ENCODE measurements around the gene FAM135A. TPM values are rescaled to one million over a fixed set of nuclear protein-coding genes. Genes with fewer than 3 reads are reported as not detected.

FAM135A gene
- total RNA-seq, 1 experiment from 2014 or later: 16.0 TPM

DNA sequence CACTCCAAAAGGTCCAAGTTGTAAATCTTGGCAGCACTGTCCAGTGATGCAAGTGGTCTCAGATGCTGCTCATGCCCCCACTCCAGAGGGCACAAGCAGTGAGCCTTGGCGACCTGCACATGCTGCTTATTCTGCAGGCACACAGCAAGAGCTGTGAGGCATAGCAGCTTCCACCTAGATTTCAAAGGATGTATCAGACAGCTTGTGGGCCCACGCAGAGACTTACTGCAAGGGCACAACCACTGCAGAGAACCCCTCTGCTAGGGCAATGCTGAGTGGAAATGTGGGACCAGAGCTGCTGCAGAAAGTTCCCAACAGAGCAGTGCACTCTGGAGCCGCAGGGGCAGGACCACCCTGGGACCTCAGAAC is 179.8 kb downstream of the FAM135A start:
- no TSS peak for BruUV-seq (replicated peaks)
- Histone ChIP-seq H3F3A (ENCODE audit: insufficient read depth, low read depth) (no peaks in the 10 kb centered on the region), H2AFZ (no peak overlapping the region), H3K4me2 (no peak overlapping the region), H4K20me1 (ENCODE audit: insufficient read depth) (no peaks in the 10 kb centered on the region; the same call in 1 of the 2 replicates), H3K79me2 (ENCODE audit: low read depth) (no peaks in the 10 kb centered on the region), H3K4me3 (no peak overlapping the region), H3K4me1 (replicated peaks; ENCODE audit: insufficient read depth) (no peaks in the 10 kb centered on the region), H3K27ac (no peak overlapping the region), H3K9me2 (ENCODE audit: insufficient read depth) (no peaks in the 10 kb centered on the region), H3K27me3 (ENCODE audit: insufficient read depth, low read depth) (no peaks in the 10 kb centered on the region), H3K36me3 (ENCODE audit: low read depth) (no peaks in the 10 kb centered on the region), H3K9me3 (ENCODE audit: insufficient read depth, low read depth) (no peaks in the 10 kb centered on the region)
- DNase-seq: no peak
- CTCF ChIA-PET: no interaction called here
- intact Hi-C loops (cut with micrococcal nuclease; ENCODE audit: unreplicated experiment): no loop called here
- no peak for TF ChIP-seq EZH2 (IDR thresholded peaks at IDR 0.05; ENCODE audit: low read depth)
- TF ChIP-seq, protein P1, sequence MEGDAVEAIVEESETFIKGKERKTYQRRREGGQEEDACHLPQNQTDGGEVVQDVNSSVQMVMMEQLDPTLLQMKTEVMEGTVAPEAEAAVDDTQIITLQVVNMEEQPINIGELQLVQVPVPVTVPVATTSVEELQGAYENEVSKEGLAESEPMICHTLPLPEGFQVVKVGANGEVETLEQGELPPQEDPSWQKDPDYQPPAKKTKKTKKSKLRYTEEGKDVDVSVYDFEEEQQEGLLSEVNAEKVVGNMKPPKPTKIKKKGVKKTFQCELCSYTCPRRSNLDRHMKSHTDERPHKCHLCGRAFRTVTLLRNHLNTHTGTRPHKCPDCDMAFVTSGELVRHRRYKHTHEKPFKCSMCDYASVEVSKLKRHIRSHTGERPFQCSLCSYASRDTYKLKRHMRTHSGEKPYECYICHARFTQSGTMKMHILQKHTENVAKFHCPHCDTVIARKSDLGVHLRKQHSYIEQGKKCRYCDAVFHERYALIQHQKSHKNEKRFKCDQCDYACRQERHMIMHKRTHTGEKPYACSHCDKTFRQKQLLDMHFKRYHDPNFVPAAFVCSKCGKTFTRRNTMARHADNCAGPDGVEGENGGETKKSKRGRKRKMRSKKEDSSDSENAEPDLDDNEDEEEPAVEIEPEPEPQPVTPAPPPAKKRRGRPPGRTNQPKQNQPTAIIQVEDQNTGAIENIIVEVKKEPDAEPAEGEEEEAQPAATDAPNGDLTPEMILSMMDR (conservative IDR thresholded peaks at IDR 0.05): no peak
- POLR2A ChIA-PET (ENCODE audit: unreplicated experiment): no interaction called here

DNA sequence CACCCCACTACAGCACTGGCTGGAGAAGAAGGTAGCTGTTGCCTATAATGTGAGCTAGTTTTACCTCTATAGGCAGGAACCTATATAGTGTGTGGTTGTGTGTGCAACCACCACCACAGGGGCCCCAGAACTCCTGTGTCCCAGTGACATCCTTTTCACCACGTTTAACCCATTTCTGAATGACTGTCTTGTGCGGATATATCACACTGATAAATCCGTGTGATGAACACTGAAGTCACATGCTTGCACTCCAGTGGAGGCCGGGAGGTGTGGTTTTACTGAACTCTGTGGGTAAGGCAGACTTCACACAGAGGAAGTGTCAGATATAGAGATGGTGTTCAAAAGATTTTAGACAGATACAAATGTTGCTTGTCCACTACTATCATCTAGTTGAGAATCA is 185.9 kb downstream of the FAM135A start:
- TF ChIP-seq EZH2 (IDR thresholded peaks at IDR 0.05; ENCODE audit: low read depth): no peak
- TF ChIP-seq, protein P1 (conservative IDR thresholded peaks at IDR 0.05): no peak
- no peaks in the 10 kb centered on the region for H3K79me2 ChIP-seq (ENCODE audit: low read depth)
- no peak for DNase-seq
- no TSS peak for BruUV-seq (replicated peaks)
- H3K27ac ChIP-seq: no peak overlapping the region
- no peaks in the 10 kb centered on the region for H3K36me3 ChIP-seq (ENCODE audit: low read depth)
- no peaks in the 10 kb centered on the region for H3F3A ChIP-seq (ENCODE audit: insufficient read depth, low read depth)
- H3K9me3 ChIP-seq (ENCODE audit: insufficient read depth, low read depth): no peaks in the 10 kb centered on the region
- no peaks in the 10 kb centered on the region; the same call in 1 of the 2 replicates for H4K20me1 ChIP-seq (ENCODE audit: insufficient read depth)
- ChIA-PET CTCF (interaction anchor here (0.7 kb wide), 1 partner anchor 118 kb away, joined by 8 read pairs; no protein-coding TSS in a partner anchor), POLR2A (ENCODE audit: unreplicated experiment) (no interaction called here)
- no peak overlapping the region for H2AFZ ChIP-seq
- H3K4me3 ChIP-seq: no peak overlapping the region
- intact Hi-C loops (cut with micrococcal nuclease; ENCODE audit: unreplicated experiment): no loop called here
- no peaks in the 10 kb centered on the region for H3K27me3 ChIP-seq (ENCODE audit: insufficient read depth, low read depth)
- no peaks in the 10 kb centered on the region for H3K4me1 ChIP-seq (replicated peaks; ENCODE audit: insufficient read depth)
- no peak overlapping the region for H3K4me2 ChIP-seq
- H3K9me2 ChIP-seq (ENCODE audit: insufficient read depth): no peaks in the 10 kb centered on the region; the same call in 1 of the 2 replicates

DNA sequence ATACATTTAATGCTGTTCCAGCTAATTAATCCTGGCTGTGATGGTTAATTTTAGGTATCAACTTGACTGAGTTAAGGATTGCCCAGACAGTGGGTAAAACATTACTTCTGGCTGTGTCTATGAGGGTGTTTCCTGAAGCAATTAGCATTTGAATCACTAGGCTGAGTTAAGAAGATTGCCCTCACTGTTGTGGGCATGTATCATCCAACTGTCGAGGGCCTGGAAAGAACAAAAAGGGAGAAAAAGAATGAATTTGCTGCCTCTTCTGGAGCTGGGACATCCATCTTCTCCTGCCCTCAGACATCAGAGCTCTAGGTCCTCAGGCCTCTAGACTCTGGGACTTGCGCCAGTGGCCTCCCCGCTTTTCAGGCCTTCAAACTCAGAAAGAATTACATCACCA is 187.7 kb downstream of the FAM135A start:
- no peaks in the 10 kb centered on the region for H3F3A ChIP-seq (ENCODE audit: insufficient read depth, low read depth)
- BruUV-seq (replicated peaks): no TSS peak
- H4K20me1 ChIP-seq (ENCODE audit: insufficient read depth): no peaks in the 10 kb centered on the region; the same call in 1 of the 2 replicates
- TF ChIP-seq, protein P1 (conservative IDR thresholded peaks at IDR 0.05): no peak
- TF ChIP-seq EZH2 (IDR thresholded peaks at IDR 0.05; ENCODE audit: low read depth): no peak
- H3K4me1 ChIP-seq (replicated peaks; ENCODE audit: insufficient read depth): no peaks in the 10 kb centered on the region
- no peaks in the 10 kb centered on the region for H3K79me2 ChIP-seq (ENCODE audit: low read depth)
- ChIA-PET CTCF (no interaction called here), POLR2A (ENCODE audit: unreplicated experiment) (no interaction called here)
- H3K36me3 ChIP-seq (ENCODE audit: low read depth): no peaks in the 10 kb centered on the region
- intact Hi-C loops (cut with micrococcal nuclease; ENCODE audit: unreplicated experiment): no loop called here
- H3K27me3 ChIP-seq (ENCODE audit: insufficient read depth, low read depth): no peaks in the 10 kb centered on the region
- no peak for DNase-seq
- H3K9me3 ChIP-seq (ENCODE audit: insufficient read depth, low read depth): no peaks in the 10 kb centered on the region
- no peak overlapping the region for H3K4me2 ChIP-seq
- no peaks in the 10 kb centered on the region; the same call in 1 of the 2 replicates for H3K9me2 ChIP-seq (ENCODE audit: insufficient read depth)
- H2AFZ ChIP-seq: no peak overlapping the region
- no peak overlapping the region for H3K4me3 ChIP-seq
- H3K27ac ChIP-seq: no peak overlapping the region

All from PC-9 (cell line).